H9 (cell line): Measurements from ENCODE around the gene NFATC2IP. TPM values are rescaled to one million over a fixed set of nuclear protein-coding genes. Genes with fewer than 3 reads are reported as not detected.
A peak's percentile ranks its signal among the peaks of the same experiment; 100 is the strongest.

ENCODE experiments used
- DNase-seq: peaks from one replicate; pipeline ENCODE4 v3.0.0-alpha.2; 2017
- H2AFZ ChIP-seq: one replicate; pipeline ENCODE4 v1.6.1; 2013; ENCODE audit warnings: mild to moderate bottlenecking, low read length, control low read depth, moderate library complexity
- H2AK5ac ChIP-seq: 2 replicates; pipeline ENCODE4 v1.6.1; 2013; ENCODE audit warnings: low read length, control low read depth, mixed read lengths; ENCODE audit not compliant: insufficient read length
- H2BK120ac ChIP-seq: one replicate; pipeline ENCODE4 v1.6.1; 2013; ENCODE audit warnings: low read depth, mild to moderate bottlenecking, low read length, control low read depth, inconsistent platforms; ENCODE audit not compliant: poor library complexity, severe bottlenecking
- H2BK12ac ChIP-seq: 2 replicates; pipeline ENCODE4 v1.6.1; 2013; ENCODE audit warnings: low read length, control low read depth, mixed read lengths, low read depth; ENCODE audit not compliant: insufficient read length
- H2BK15ac ChIP-seq: 2 replicates; pipeline ENCODE4 v1.6.1; 2013; ENCODE audit warnings: low read depth, low read length, control low read depth
- H2BK20ac ChIP-seq: one replicate; pipeline ENCODE4 v1.6.1; 2013; ENCODE audit warnings: low read depth, mild to moderate bottlenecking, low read length, control low read depth, inconsistent platforms; ENCODE audit not compliant: poor library complexity, severe bottlenecking
- H2BK5ac ChIP-seq: 2 replicates; pipeline ENCODE4 v1.6.1; 2013; ENCODE audit warnings: low read length, control low read depth, mixed read lengths; ENCODE audit not compliant: insufficient read length
- H3K14ac ChIP-seq: 2 replicates; pipeline ENCODE4 v1.6.1; 2013; ENCODE audit warnings: low read length, control low read depth; ENCODE audit not compliant: insufficient read depth
- H3K18ac ChIP-seq: 2 replicates; pipeline ENCODE4 v1.6.1; 2013; ENCODE audit warnings: low read depth, mild to moderate bottlenecking, mixed read lengths, low read length, control low read depth; ENCODE audit not compliant: insufficient read length
- H3K23ac ChIP-seq: 2 replicates; pipeline ENCODE4 v1.6.1; 2013; ENCODE audit warnings: low read length, control low read depth, mixed read lengths, low read depth; ENCODE audit not compliant: insufficient read length
- H3K23me2 ChIP-seq: 2 replicates; pipeline ENCODE4 v1.6.1; 2013; ENCODE audit warnings: low read depth, mild to moderate bottlenecking, mixed read lengths, low read length, control low read depth; ENCODE audit not compliant: insufficient read length, poor library complexity, severe bottlenecking
- H3K27ac ChIP-seq: 2 replicates; pipeline ENCODE4 v1.5.1; 2013; ENCODE audit warnings: low read length, control low read depth, mixed read lengths, low read depth; ENCODE audit not compliant: insufficient read length
- H3K27me3 ChIP-seq: 2 replicates; pipeline ENCODE4 v1.6.1; 2013; ENCODE audit warnings: low read length, control low read depth, inconsistent platforms; ENCODE audit not compliant: insufficient read depth
- H3K4ac ChIP-seq: 2 replicates; pipeline ENCODE4 v1.6.1; 2013; ENCODE audit warnings: low read depth, mild to moderate bottlenecking, control low read depth, inconsistent platforms, low read length, moderate library complexity
- H3K4me1 ChIP-seq: 2 replicates; pipeline ENCODE4 v1.6.1; 2013; ENCODE audit warnings: low read length, control low read depth, inconsistent platforms; ENCODE audit not compliant: insufficient read depth
- H3K4me2 ChIP-seq: 2 replicates; pipeline ENCODE4 v1.6.1; 2013; ENCODE audit warnings: low read length, control low read depth, mixed read lengths; ENCODE audit not compliant: insufficient read length, insufficient read depth
- H3K56ac ChIP-seq: 2 replicates; pipeline ENCODE4 v1.6.1; 2013; ENCODE audit warnings: low read depth, mild to moderate bottlenecking, mixed read lengths, low read length, control low read depth; ENCODE audit not compliant: insufficient read length
- H3K79me1 ChIP-seq: 2 replicates; pipeline ENCODE4 v1.6.1; 2013; ENCODE audit warnings: low read depth, mild to moderate bottlenecking, moderate library complexity, low read length, control low read depth, inconsistent platforms; ENCODE audit not compliant: insufficient read depth, poor library complexity, severe bottlenecking
- H3K79me2 ChIP-seq: 2 replicates; pipeline ENCODE4 v1.6.1; 2013; ENCODE audit warnings: low read length, control low read depth, inconsistent platforms; ENCODE audit not compliant: insufficient read depth
- H3K9ac ChIP-seq: 2 replicates; pipeline ENCODE4 v1.6.1; 2013; ENCODE audit warnings: low read length, control low read depth, mixed read lengths; ENCODE audit not compliant: insufficient read length; ENCODE audit errors: extremely low read depth
- H3K9me3 ChIP-seq: one replicate; pipeline ENCODE4 v1.6.1; 2013; ENCODE audit warnings: low read depth, low read length, inconsistent platforms; ENCODE audit not compliant: control insufficient read depth
- H3T11ph ChIP-seq: one replicate; pipeline ENCODE4 v1.6.1; 2013; ENCODE audit warnings: mild to moderate bottlenecking, low read length, control low read depth, inconsistent platforms
- H4K20me1 ChIP-seq: one replicate; pipeline ENCODE4 v1.6.1; 2013; ENCODE audit not compliant: control insufficient read depth, insufficient read length, insufficient read depth
- H4K5ac ChIP-seq: 2 replicates; pipeline ENCODE4 v1.6.1; 2013; ENCODE audit warnings: low read depth, mild to moderate bottlenecking, mixed read lengths, low read length, control low read depth; ENCODE audit not compliant: insufficient read length
- H4K8ac ChIP-seq: replicated peaks from 2 replicates; pipeline ENCODE4 v1.6.1; 2013; ENCODE audit warnings: low read length, control low read depth, mixed read lengths, low read depth; ENCODE audit not compliant: insufficient read length
- H4K91ac ChIP-seq: 2 replicates; pipeline ENCODE4 v1.6.1; 2013; ENCODE audit warnings: low read depth, mild to moderate bottlenecking, moderate library complexity, mixed read lengths, low read length, control low read depth; ENCODE audit not compliant: insufficient read length
- H3K27ac Mint-ChIP-seq, 3 experiments: 2 replicates in 2 of 3; 3 replicates in 1 of 3; pipeline ENCODE4 v1.8.0; 2020 to 2021; ENCODE audit warnings: mixed read lengths in 3 of 3, mild to moderate bottlenecking in 1 of 3, moderate library complexity in 1 of 3
- H3K27me3 Mint-ChIP-seq: 2 replicates; pipeline ENCODE4 v1.8.0; 2021; ENCODE audit warnings: low read depth, mild to moderate bottlenecking, moderate library complexity, mixed read lengths
- H3K36me3 Mint-ChIP-seq, 3 experiments: 2 replicates in 2 of 3; 3 replicates in 1 of 3; pipeline ENCODE4 v1.8.0; 2020 to 2021; ENCODE audit warnings: low read depth in 3 of 3, mixed read lengths in 3 of 3; ENCODE audit not compliant: insufficient read depth in 1 of 3
- H3K4me1 Mint-ChIP-seq, 2 experiments: 2 replicates each; pipeline ENCODE4 v1.8.0; 2020; ENCODE audit warnings: mixed read lengths in 2 of 2
- H3K4me3 Mint-ChIP-seq, 2 experiments: 2 replicates in 1 of 2; 3 replicates in 1 of 2; pipeline ENCODE4 v1.8.0; 2020 to 2021; ENCODE audit warnings: mild to moderate bottlenecking in 2 of 2, mixed read lengths in 2 of 2, moderate library complexity in 1 of 2
- H3K9me3 Mint-ChIP-seq, 2 experiments: 2 replicates in 1 of 2; 3 replicates in 1 of 2; pipeline ENCODE4 v1.8.0; 2020; ENCODE audit warnings: mild to moderate bottlenecking in 2 of 2, mixed read lengths in 2 of 2, moderate library complexity in 1 of 2
- WGBS: extraction: QIAGEN DNeasy Blood & Tissue Kit; methylation state at CpG from one replicate; pipeline ENCODE4 v1.1.7; 2013; ENCODE audit warnings: missing lambda C conversion rate, low lambda C conversion rate, mixed read lengths; ENCODE audit not compliant: insufficient read length; ENCODE audit errors: extremely low coverage; 5-methylcytosine and 5-hydroxymethylcytosine counted together
- total RNA-seq: library from RNA; stranded (reverse); gene quantifications from 2 replicates; pipeline ENCODE4 v1.2.1, GENCODE V29; 2021
- TF ChIP-seq, protein P1 (sequence below): fragments of 200-600 bp; sonication (generic); conservative IDR thresholded peaks from 3 replicates; pipeline ENCODE4 v1.8.0; 2021; ENCODE audit warnings: antibody characterized with exemption, mild to moderate bottlenecking

NFATC2IP gene
- total RNA-seq, 1 experiment from 2014 or later, result 73.8 TPM

DNA sequence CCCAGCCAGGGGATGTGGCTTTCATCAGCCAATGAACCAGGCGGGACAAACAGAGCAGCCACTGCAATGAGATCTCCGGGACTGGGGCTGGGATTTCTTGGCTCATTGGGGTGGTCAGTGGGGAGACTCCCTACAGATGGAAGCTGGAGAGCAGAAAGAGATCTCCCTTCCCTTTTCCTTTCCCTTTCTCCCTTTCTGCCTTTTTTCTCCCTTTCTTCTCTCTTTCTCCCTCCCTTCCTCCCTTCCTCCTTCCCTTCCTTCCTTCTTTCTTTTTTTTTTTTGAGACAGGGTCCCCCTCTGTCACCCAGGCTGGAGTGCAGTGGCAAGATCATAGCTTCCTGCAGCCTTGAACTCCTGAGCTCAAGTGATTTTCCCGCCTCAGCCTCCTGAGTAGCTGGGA, 48.1 kb downstream of the NFATC2IP start:
- no peaks in the 10 kb centered on the region for H3K79me2 ChIP-seq
- no peak overlapping the region for H3K23ac ChIP-seq
- no peak overlapping the region for H2AK5ac ChIP-seq
- H3K36me3 Mint-ChIP-seq, result no peaks in the 10 kb centered on the region
- no peaks in the 10 kb centered on the region for H3K9me3 ChIP-seq
- H3K27ac Mint-ChIP-seq, result no peak overlapping the region
- no peak overlapping the region for H3K4ac ChIP-seq
- no peaks in the 10 kb centered on the region for H3K79me1 ChIP-seq
- H3K4me3 Mint-ChIP-seq, result no peak overlapping the region
- peak overlapping the region; percentile 32 for H4K8ac ChIP-seq
- H4K91ac ChIP-seq, result no peak overlapping the region
- no peaks in the 10 kb centered on the region for H3K4me1 Mint-ChIP-seq
- no peak overlapping the region for H3K18ac ChIP-seq
- H2BK120ac ChIP-seq, result no peak overlapping the region
- H3K23me2 ChIP-seq, result no peaks in the 10 kb centered on the region
- no peak overlapping the region for H3K14ac ChIP-seq
- no peak overlapping the region for H3K9ac ChIP-seq
- H2BK12ac ChIP-seq, result no peak overlapping the region
- H2BK15ac ChIP-seq, result no peak overlapping the region
- no peak overlapping the region for H3K4me2 ChIP-seq
- no peaks in the 10 kb centered on the region for H4K20me1 ChIP-seq
- no peak overlapping the region for H2AFZ ChIP-seq
- no peak overlapping the region for H3K56ac ChIP-seq
- H3K27ac ChIP-seq, result no peak overlapping the region
- TF ChIP-seq, protein P1, sequence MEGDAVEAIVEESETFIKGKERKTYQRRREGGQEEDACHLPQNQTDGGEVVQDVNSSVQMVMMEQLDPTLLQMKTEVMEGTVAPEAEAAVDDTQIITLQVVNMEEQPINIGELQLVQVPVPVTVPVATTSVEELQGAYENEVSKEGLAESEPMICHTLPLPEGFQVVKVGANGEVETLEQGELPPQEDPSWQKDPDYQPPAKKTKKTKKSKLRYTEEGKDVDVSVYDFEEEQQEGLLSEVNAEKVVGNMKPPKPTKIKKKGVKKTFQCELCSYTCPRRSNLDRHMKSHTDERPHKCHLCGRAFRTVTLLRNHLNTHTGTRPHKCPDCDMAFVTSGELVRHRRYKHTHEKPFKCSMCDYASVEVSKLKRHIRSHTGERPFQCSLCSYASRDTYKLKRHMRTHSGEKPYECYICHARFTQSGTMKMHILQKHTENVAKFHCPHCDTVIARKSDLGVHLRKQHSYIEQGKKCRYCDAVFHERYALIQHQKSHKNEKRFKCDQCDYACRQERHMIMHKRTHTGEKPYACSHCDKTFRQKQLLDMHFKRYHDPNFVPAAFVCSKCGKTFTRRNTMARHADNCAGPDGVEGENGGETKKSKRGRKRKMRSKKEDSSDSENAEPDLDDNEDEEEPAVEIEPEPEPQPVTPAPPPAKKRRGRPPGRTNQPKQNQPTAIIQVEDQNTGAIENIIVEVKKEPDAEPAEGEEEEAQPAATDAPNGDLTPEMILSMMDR, result no peak
- H3K4me1 ChIP-seq, result no peaks in the 10 kb centered on the region
- no CpG with 5 or more reads among the region's 3 CpGs for WGBS
- H2BK20ac ChIP-seq, result no peak overlapping the region
- peaks cover 6% of the 10 kb centered on the region for H3K27me3 Mint-ChIP-seq
- no peak overlapping the region for H2BK5ac ChIP-seq
- no peaks in the 10 kb centered on the region for H3K27me3 ChIP-seq
- H4K5ac ChIP-seq, result no peak overlapping the region
- no peak for DNase-seq
- peaks cover 0 to 7% of the 10 kb centered on the region in 2 experiments; a peak in 2 of 5 replicates for H3K9me3 Mint-ChIP-seq
- no peak overlapping the region for H3T11ph ChIP-seq
